HEK293T (cell line): ENCODE results near the gene FBXO41.

ENCODE experiments used
- FOXA1 ChIP-seq: fragments of 450-650 bp; IDR thresholded peaks from 2 replicates; pipeline ENCODE4 v1.6.1; 2016; ENCODE audit warnings: mild to moderate bottlenecking
- HDGF ChIP-seq: fragments of 450-650 bp; IDR thresholded peaks from 2 replicates; pipeline ENCODE4 v1.6.1; 2017; ENCODE audit warnings: antibody characterized with exemption, borderline replicate concordance
- SUZ12 ChIP-seq: fragments of 450-650 bp; IDR thresholded peaks from 2 replicates; pipeline ENCODE4 v1.6.1; 2016; ENCODE audit warnings: mild to moderate bottlenecking

DNA sequence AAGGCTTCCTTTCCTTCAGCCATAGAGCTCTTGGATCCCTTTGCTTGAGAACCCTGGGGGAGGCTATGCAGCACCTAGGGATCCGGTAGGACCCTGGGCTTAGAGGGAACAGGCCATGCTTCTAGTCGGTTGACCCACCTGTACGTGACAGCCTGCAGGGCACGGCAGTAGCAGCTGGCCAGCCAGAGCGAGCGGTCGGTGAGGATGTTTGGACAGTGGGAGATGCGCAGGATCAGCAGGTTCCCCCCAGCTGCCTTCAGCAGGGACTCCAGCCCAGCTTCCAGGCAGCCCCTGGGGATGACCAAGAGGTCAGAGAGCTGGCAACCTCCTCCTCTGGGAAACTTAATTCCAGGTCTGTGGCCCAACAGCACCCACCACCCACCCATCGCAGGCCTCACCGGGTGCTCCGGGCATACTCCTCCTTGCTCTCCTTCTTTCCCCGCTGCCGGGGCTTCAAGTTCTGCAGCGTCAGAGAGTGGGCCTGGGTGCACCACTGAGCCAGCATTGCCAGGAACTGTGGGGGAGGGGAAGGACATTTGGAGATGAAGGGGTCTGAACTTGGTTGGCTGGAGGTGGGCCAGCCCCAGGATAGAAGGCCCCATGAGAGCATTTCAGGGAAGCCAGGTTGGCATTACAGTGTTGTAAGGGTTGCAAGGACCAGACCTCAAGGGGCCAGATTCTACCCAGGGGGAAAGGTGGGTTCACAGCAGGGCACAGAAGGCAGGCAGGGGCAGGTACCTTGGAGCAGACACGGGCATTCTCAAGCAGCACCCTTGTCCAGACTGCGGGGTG lies 20.5 kb downstream of the FBXO41 start:
- TF ChIP-seq FOXA1 (no peak), HDGF (no peak), SUZ12 (no peak)
